GM23338 (cell line): ENCODE data around the gene CDHR5. TPM values are rescaled to one million over a fixed set of nuclear protein-coding genes. Genes with fewer than 3 reads are reported as not detected.

Experiments
- ATAC-seq: fragments of 200-7000 bp; cut with Tn5 transposase; 3 replicates; pipeline ENCODE4 v1.9.1; 2020
- DNase-seq: peaks from one replicate; pipeline ENCODE4 v3.0.0-alpha.2; 2015; ENCODE audit warnings: low spot score
- H2AFZ ChIP-seq: fragments of 200-600 bp; sonication (generic); 2 replicates; pipeline ENCODE4 v1.8.0; 2016; ENCODE audit warnings: antibody characterized with exemption, mild to moderate bottlenecking, moderate library complexity
- H3F3A ChIP-seq: fragments of 200-600 bp; sonication (generic); replicated peaks from 2 replicates; pipeline ENCODE4 v1.8.0; 2017; ENCODE audit warnings: antibody characterized with exemption, mixed run types, low read depth
- H3K27ac ChIP-seq: fragments of 200-600 bp; sonication (generic); 2 replicates; pipeline ENCODE4 v1.6.1; 2016; ENCODE audit warnings: low read depth
- H3K27me3 ChIP-seq: fragments of 200-600 bp; sonication (generic); 2 replicates; pipeline ENCODE4 v1.8.0; 2016; ENCODE audit warnings: mild to moderate bottlenecking, mixed run types, moderate library complexity; ENCODE audit not compliant: insufficient read depth
- H3K36me3 ChIP-seq: fragments of 200-600 bp; sonication (generic); 2 replicates; pipeline ENCODE4 v1.8.0; 2016; ENCODE audit warnings: mild to moderate bottlenecking; ENCODE audit not compliant: insufficient read depth
- H3K4me1 ChIP-seq: fragments of 200-600 bp; sonication (generic); 2 replicates; pipeline ENCODE4 v1.8.0; 2016; ENCODE audit warnings: mild to moderate bottlenecking, moderate library complexity; ENCODE audit not compliant: insufficient read depth
- H3K4me2 ChIP-seq: fragments of 200-600 bp; sonication (generic); 2 replicates; pipeline ENCODE4 v1.7.1; 2017; ENCODE audit warnings: mixed run types
- H3K4me3 ChIP-seq: fragments of 200-600 bp; sonication (generic); 2 replicates; pipeline ENCODE4 v1.6.1; 2016; ENCODE audit warnings: mixed run types
- H3K79me2 ChIP-seq: fragments of 200-600 bp; sonication (generic); replicated peaks from 2 replicates; pipeline ENCODE4 v1.8.0; 2017; ENCODE audit warnings: mild to moderate bottlenecking; ENCODE audit not compliant: insufficient read depth
- H3K9me2 ChIP-seq: fragments of 200-600 bp; sonication (generic); 2 replicates; pipeline ENCODE4 v1.8.0; 2017; ENCODE audit not compliant: insufficient read depth
- H4K20me1 ChIP-seq: fragments of 200-600 bp; sonication (generic); replicated peaks from 2 replicates; pipeline ENCODE4 v1.8.0; 2017; ENCODE audit warnings: mild to moderate bottlenecking; ENCODE audit not compliant: insufficient read depth
- H3K27ac Mint-ChIP-seq: 2 replicates; pipeline ENCODE4 v1.8.0; 2020; ENCODE audit warnings: inconsistent platforms, mild to moderate bottlenecking, moderate library complexity, mixed read lengths
- H3K27me3 Mint-ChIP-seq: 3 replicates; pipeline ENCODE4 v1.8.0; 2022; ENCODE audit warnings: low read depth, mild to moderate bottlenecking, moderate library complexity, mixed read lengths, inconsistent platforms; ENCODE audit not compliant: insufficient read depth, poor library complexity
- H3K36me3 Mint-ChIP-seq: 3 replicates; pipeline ENCODE4 v1.8.0; 2021; ENCODE audit warnings: low read depth, mild to moderate bottlenecking, inconsistent platforms, moderate library complexity, mixed read lengths
- H3K4me1 Mint-ChIP-seq: 3 replicates; pipeline ENCODE4 v1.8.0; 2020; ENCODE audit warnings: mild to moderate bottlenecking, inconsistent platforms, mixed read lengths
- H3K4me3 Mint-ChIP-seq: 3 replicates; pipeline ENCODE4 v1.8.0; 2021; ENCODE audit warnings: moderate library complexity, mild to moderate bottlenecking, inconsistent platforms, mixed read lengths
- H3K9me3 Mint-ChIP-seq: 3 replicates; pipeline ENCODE4 v1.8.0; 2020; ENCODE audit warnings: moderate library complexity, mild to moderate bottlenecking, inconsistent platforms, mixed read lengths
- CREB1 ChIP-seq: fragments of 250-450 bp; sonication (Bioruptor Pico); IDR thresholded peaks from 2 replicates; pipeline ENCODE4 v1.5.0; 2020; ENCODE audit warnings: low read depth, mild to moderate bottlenecking, moderate library complexity
- ETS1 ChIP-seq: IDR thresholded peaks from 2 replicates; pipeline ENCODE4 v1.6.1; 2016; ENCODE audit warnings: antibody characterized with exemption
- EZH2 ChIP-seq: fragments of 200-600 bp; sonication (generic); IDR thresholded peaks from one replicate; pipeline ENCODE4 v1.8.0; 2017; ENCODE audit warnings: antibody characterized with exemption, mild to moderate bottlenecking, low read depth; ENCODE audit not compliant: unreplicated experiment
- EZH2phosphoT487 ChIP-seq: fragments of 200-600 bp; sonication (generic); IDR thresholded peaks from one replicate; pipeline ENCODE4 v1.8.1; 2018; ENCODE audit warnings: antibody characterized with exemption; ENCODE audit not compliant: unreplicated experiment
- JUNB ChIP-seq: IDR thresholded peaks from one replicate; pipeline ENCODE4 v1.6.1; 2016; ENCODE audit warnings: antibody characterized with exemption; ENCODE audit not compliant: unreplicated experiment
- NANOG ChIP-seq: IDR thresholded peaks from 2 replicates; pipeline ENCODE4 v1.6.1; 2016; ENCODE audit warnings: antibody characterized with exemption, borderline replicate concordance
- POLR2AphosphoS5 ChIP-seq: IDR thresholded peaks from 2 replicates; pipeline ENCODE4 v1.6.1; 2016; ENCODE audit warnings: antibody characterized with exemption, low read depth
- REST ChIP-seq: IDR thresholded peaks from one replicate; pipeline ENCODE4 v1.6.1; 2018; ENCODE audit warnings: antibody characterized with exemption; ENCODE audit not compliant: unreplicated experiment
- STAT1 ChIP-seq: IDR thresholded peaks from one replicate; pipeline ENCODE4 v1.6.1; 2016; ENCODE audit warnings: antibody characterized with exemption; ENCODE audit not compliant: unreplicated experiment
- ZNF114 ChIP-seq: fragments of 250-450 bp; sonication (Bioruptor Pico); IDR thresholded peaks from 2 replicates; pipeline ENCODE4 v1.5.0; 2020; ENCODE audit warnings: mild to moderate bottlenecking, moderate library complexity
- ZNF331 ChIP-seq: fragments of 250-450 bp; sonication (Bioruptor Pico); IDR thresholded peaks from 2 replicates; pipeline ENCODE4 v1.5.0; 2020; ENCODE audit warnings: low read depth, mild to moderate bottlenecking, moderate library complexity
- polyA plus RNA-seq: library from polyadenylated mRNA; unstranded; fragments of >200 nt; fragmentation: Nextera tagmentation; extraction: Ambion mirVana; gene quantifications from 2 replicates; pipeline ENCODE4 v1.2.1, GENCODE V29; 2016
- total RNA-seq: library from RNA; depleted of rRNA; stranded (reverse); fragments of >200 nt; shearing (Covaris generic); gene quantifications from 2 replicates; pipeline ENCODE4 v1.2.3, GENCODE V29; 2014
- TF ChIP-seq, protein P1 (sequence below), 2 experiments: fragments of 200-600 bp in 1 of 2; sonication (generic) in 1 of 2; conservative IDR thresholded peaks; 2 replicates each; pipeline versions ENCODE4 v1.5.1 to v1.6.1; 2016 to 2017; ENCODE audit warnings: antibody characterized with exemption in 2 of 2, low read depth in 2 of 2, mild to moderate bottlenecking in 2 of 2, moderate library complexity in 1 of 2
- TF ChIP-seq, protein P2 (sequence below): fragments of 250-450 bp; sonication (Bioruptor Pico); IDR thresholded peaks from 2 replicates; pipeline ENCODE4 v1.5.0; 2020; ENCODE audit warnings: mild to moderate bottlenecking, moderate library complexity

Gene CDHR5
- total and polyA plus RNA-seq, 2 experiments from 2014 or later: not detected

DNA sequence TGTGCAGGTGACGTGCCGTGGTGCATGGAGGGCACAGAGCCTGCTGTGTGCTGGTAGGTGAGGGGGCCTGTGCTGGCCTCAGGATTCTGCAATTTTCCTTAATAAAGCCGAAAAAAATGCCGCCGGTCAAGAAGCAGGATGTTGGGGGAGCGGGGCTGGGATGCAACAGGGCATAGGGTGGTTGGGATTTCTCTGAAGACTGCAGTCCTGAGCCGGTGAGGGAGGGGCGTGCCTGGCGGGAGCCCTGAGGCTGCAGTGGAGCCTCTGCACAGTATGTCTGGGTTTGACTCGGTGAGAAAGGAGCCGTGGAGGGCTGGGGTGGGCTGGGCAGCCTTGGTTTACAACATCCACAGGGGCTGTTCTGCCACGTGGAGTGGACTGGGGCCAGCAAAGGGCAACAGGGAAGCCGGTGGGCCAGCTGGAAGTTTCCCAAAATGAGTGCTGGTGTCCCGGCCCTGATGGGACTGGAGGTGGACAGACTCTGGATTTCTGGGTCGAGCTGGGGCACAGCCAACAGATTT lies 1.3 kb downstream of the CDHR5 start:
- TF ChIP-seq ETS1 (no peak), CREB1 (no peak), EZH2 (no peak), ZNF114 (no peak), POLR2AphosphoS5 (no peak), STAT1 (no peak), REST (no peak), JUNB (no peak), NANOG (no peak), EZH2phosphoT487 (no peak), ZNF331 (CRISPR knock-in tag) (no peak)
- TF ChIP-seq, protein P1, sequence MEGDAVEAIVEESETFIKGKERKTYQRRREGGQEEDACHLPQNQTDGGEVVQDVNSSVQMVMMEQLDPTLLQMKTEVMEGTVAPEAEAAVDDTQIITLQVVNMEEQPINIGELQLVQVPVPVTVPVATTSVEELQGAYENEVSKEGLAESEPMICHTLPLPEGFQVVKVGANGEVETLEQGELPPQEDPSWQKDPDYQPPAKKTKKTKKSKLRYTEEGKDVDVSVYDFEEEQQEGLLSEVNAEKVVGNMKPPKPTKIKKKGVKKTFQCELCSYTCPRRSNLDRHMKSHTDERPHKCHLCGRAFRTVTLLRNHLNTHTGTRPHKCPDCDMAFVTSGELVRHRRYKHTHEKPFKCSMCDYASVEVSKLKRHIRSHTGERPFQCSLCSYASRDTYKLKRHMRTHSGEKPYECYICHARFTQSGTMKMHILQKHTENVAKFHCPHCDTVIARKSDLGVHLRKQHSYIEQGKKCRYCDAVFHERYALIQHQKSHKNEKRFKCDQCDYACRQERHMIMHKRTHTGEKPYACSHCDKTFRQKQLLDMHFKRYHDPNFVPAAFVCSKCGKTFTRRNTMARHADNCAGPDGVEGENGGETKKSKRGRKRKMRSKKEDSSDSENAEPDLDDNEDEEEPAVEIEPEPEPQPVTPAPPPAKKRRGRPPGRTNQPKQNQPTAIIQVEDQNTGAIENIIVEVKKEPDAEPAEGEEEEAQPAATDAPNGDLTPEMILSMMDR (conservative IDR thresholded peaks at IDR 0.05; ENCODE audit: low read depth in 2 of 2): no peak
- TF ChIP-seq, protein P2, sequence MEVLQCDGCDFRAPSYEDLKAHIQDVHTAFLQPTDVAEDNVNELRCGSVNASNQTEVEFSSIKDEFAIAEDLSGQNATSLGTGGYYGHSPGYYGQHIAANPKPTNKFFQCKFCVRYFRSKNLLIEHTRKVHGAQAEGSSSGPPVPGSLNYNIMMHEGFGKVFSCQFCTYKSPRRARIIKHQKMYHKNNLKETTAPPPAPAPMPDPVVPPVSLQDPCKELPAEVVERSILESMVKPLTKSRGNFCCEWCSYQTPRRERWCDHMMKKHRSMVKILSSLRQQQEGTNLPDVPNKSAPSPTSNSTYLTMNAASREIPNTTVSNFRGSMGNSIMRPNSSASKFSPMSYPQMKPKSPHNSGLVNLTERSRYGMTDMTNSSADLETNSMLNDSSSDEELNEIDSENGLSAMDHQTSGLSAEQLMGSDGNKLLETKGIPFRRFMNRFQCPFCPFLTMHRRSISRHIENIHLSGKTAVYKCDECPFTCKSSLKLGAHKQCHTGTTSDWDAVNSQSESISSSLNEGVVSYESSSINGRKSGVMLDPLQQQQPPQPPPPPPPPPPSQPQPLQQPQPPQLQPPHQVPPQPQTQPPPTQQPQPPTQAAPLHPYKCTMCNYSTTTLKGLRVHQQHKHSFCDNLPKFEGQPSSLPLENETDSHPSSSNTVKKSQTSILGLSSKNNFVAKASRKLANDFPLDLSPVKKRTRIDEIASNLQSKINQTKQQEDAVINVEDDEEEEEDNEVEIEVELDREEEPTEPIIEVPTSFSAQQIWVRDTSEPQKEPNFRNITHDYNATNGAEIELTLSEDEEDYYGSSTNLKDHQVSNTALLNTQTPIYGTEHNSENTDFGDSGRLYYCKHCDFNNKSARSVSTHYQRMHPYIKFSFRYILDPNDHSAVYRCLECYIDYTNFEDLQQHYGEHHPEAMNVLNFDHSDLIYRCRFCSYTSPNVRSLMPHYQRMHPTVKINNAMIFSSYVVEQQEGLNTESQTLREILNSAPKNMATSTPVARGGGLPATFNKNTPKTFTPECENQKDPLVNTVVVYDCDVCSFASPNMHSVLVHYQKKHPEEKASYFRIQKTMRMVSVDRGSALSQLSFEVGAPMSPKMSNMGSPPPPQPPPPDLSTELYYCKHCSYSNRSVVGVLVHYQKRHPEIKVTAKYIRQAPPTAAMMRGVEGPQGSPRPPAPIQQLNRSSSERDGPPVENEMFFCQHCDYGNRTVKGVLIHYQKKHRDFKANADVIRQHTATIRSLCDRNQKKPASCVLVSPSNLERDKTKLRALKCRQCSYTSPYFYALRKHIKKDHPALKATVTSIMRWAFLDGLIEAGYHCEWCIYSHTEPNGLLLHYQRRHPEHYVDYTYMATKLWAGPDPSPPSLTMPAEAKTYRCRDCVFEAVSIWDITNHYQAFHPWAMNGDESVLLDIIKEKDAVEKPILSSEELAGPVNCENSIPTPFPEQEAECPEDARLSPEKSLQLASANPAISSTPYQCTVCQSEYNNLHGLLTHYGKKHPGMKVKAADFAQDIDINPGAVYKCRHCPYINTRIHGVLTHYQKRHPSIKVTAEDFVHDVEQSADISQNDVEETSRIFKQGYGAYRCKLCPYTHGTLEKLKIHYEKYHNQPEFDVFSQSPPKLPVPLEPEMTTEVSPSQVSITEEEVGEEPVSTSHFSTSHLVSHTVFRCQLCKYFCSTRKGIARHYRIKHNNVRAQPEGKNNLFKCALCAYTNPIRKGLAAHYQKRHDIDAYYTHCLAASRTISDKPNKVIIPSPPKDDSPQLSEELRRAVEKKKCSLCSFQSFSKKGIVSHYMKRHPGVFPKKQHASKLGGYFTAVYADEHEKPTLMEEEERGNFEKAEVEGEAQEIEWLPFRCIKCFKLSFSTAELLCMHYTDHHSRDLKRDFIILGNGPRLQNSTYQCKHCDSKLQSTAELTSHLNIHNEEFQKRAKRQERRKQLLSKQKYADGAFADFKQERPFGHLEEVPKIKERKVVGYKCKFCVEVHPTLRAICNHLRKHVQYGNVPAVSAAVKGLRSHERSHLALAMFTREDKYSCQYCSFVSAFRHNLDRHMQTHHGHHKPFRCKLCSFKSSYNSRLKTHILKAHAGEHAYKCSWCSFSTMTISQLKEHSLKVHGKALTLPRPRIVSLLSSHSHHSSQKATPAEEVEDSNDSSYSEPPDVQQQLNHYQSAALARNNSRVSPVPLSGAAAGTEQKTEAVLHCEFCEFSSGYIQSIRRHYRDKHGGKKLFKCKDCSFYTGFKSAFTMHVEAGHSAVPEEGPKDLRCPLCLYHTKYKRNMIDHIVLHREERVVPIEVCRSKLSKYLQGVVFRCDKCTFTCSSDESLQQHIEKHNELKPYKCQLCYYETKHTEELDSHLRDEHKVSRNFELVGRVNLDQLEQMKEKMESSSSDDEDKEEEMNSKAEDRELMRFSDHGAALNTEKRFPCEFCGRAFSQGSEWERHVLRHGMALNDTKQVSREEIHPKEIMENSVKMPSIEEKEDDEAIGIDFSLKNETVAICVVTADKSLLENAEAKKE (CRISPR knock-in tag): no peak
- no peak overlapping the region for H2AFZ ChIP-seq
- peaks cover 3% of the 10 kb centered on the region; the same call in 1 of the 3 replicates for H3K36me3 Mint-ChIP-seq
- 0 out of 2 replicates have a peak, but pooled peaks cover 1% of the 10 kb centered on the region for H3F3A ChIP-seq
- no peaks in the 10 kb centered on the region for H3K4me1 ChIP-seq
- peaks cover 24% of the 10 kb centered on the region for H3K27me3 Mint-ChIP-seq
- H3K27me3 ChIP-seq: peaks cover 21% of the 10 kb centered on the region
- no peaks in the 10 kb centered on the region for H4K20me1 ChIP-seq
- DNase-seq (no peak), ATAC-seq (no peak)
- H3K9me3 Mint-ChIP-seq: peaks cover 9% of the 10 kb centered on the region
- no peaks in the 10 kb centered on the region for H3K79me2 ChIP-seq
- H3K9me2 ChIP-seq: no peaks in the 10 kb centered on the region
- peaks cover 8% of the 10 kb centered on the region for H3K4me1 Mint-ChIP-seq
- H3K4me3 Mint-ChIP-seq: no peak overlapping the region
- no peaks in the 10 kb centered on the region for H3K36me3 ChIP-seq
- no peak overlapping the region for H3K27ac ChIP-seq
- H3K27ac Mint-ChIP-seq: no peak overlapping the region
- H3K4me2 ChIP-seq: no peak overlapping the region
- no peak overlapping the region for H3K4me3 ChIP-seq
